GM18526 (cell line): ENCODE results near the gene UBE2E1.

ENCODE experiments used
- POLR2A ChIP-seq: IDR thresholded peaks from 3 replicates; pipeline ENCODE4 v1.6.1; 2011; ENCODE audit not compliant: insufficient read length; ENCODE audit errors: extremely low read depth

UBE2E1 gene

GRCh38 chr3:23845326-23846216 lies 39.8 kb downstream of the UBE2E1 start:
- TF ChIP-seq POLR2A, result no peak

DNA sequence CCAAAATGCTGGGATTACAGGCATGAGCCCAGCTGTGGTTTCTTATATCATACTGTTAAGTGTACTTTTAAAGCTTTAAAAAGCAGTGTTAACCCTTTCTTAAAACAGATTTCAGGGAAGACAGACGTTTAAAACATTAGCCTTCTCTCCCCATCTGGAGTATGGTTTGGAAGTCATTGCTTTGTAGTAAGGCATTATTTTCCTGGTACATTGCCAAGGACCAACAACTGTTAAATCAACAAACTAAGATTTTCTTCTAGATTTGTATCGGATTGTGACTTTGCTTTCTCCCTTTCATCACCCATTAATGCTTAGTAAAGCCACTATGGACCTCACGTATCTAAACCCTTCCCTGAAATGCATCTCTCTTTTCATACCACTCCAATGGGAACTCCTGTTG lies 50.5 kb downstream of the UBE2E1 start:
- TF ChIP-seq POLR2A, result no peak

DNA sequence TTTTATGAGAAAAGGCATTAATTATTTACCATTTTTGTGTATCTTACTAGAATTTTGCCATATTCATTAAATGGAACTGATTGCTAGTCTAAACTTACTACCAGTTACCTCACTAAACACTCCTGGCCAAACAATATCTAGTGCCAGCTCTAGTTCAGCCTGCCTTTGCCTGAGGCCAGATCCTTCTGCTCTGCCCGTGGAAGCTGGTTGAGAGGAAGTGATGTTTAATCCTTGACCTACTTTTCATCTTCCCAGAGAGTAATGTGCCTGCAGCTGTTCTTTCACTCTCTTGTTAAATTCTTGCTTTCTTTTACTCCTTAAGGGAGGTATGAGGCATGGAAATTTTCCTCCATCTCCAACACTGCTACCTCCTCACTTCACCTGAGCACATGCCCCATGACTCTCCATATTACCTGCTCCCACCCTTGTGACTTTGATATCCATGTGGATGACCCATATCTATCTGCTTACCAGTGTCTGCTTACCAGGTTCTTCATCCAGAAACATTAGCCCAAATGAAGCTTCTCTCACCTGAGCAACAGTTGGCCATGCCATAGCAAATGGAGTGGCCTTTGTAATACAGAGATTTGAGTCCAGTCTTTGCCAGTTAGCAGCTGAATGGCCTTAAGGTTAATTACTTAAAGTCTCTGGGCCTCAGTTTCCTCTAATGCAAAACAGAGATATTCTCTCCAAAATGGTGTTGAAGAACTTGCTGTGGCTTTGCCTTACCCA lies 53.4 kb downstream of the UBE2E1 start:
- no peak for TF ChIP-seq POLR2A

DNA sequence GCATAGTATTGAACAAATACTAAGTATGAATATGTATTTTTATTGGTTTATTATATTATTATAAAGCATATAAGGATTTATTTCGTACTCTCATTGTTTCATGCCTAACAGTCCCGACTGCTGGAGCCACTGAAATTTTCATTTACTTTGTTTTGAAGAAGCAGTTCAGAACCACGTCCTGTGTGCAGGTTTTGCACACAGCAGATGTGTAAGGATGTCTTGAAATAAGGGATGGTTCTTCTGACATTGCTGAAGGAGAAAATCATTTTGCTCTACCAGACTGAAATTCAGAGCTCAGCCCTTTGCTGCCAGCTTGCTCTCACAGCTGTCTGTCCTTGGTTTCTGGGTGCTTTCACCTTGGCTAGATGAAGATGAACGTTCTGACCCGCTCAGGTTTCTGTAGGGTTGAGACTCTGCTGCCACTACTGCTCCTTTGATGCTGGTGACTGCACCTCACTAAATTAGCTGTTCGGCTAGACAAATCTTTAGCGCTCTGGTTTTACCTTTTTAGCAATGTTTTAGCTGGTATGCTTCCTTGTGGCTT lies 54.2 kb downstream of the UBE2E1 start:
- TF ChIP-seq POLR2A, result no peak

DNA sequence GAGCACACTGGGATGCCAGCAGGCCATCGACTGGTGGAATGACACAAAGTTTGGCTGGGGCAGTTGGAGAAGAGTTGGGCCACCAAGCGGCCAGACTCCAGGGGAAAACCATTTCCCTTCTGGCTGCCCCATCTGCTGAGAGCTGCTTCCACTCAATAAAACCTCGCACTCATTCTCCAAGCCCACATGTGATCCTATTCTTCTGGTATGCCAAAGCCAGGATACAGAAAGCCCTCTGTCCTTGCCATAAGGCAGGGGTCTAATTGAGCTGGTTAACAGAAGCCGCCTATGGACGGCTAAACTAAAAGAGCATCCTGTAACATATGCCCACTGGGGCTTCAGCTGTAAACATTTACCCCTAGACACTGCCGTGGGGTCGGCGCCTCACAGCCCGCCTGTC lies 55.9 kb downstream of the UBE2E1 start:
- no peak for TF ChIP-seq POLR2A

DNA sequence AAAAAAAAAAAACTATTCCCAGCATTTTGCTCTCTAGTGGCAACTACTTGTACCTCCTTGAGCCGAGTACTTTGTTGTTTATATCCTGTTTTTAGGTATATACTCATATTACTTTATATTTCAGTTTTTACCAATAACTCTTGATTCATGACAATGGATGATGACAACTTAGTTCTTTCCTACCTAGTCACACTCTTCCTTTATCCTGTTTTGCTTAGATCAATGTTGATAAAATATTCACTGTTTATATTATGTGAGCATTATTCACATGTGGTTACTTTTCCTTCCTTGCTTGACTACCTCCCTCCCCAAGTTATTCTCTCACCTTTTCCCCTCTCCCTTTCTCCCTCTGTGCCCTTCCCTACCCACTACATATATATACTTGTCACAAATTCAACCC lies 57.3 kb downstream of the UBE2E1 start:
- TF ChIP-seq POLR2A, result no peak

GRCh38 chr3:23864931-23865330 lies 59.2 kb downstream of the UBE2E1 start:
- no peak for TF ChIP-seq POLR2A

DNA sequence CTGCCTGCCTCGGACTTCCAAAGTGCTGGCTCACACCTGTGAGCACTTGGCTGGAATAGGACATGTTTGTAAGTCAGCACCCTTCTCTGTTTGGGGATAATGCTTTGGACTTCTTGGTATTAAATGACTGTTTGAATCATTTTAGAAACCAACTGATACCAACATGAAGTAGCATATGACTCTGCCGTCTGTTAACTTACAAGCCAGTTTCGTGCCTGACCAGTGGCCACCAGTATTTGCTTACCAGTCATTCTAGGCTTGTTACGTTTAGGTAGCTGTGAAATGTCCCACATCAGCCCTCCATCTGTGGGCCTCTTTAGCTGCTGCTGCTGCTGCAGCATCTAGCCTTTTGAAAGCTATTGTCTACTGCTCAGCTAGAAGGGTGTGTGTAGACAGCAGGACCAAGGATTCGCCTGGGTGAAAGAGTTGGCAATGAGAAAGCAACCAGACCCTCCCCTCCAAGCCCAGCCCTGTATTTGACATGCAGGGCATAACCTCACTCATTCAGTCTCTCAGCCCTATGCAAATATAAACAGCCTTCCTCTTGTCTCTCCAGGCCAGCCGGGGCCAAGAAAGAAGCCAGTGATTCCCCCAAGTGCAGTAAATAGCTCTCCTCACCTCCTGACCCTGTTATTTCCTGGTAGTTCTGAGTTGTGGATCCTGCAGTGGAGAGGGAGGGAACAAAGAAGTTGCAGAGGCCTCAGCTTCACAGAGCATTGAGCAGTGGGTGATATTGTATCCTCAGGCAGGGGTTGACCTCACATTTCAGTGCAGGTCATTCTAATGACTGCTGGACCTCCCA lies 60.0 kb downstream of the UBE2E1 start:
- TF ChIP-seq POLR2A, result no peak

DNA sequence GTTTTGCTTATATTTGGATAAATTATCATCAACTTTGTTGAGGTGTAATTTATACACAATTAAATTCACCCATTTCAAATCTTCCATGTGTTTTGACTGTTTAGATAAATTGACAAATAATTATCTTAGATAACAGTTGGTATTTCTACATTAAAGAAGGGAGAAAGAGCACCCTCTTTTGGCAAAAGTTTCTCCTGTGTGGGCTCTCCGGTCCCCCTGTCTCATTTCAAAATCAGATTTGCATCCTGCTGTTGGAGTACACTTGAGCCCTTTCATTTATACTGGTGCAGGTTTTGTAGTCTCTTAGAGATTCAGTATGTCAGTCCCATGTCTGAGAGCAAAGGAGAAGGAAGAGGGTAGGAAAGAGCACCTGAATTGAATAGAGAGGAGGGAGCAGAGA lies 61.6 kb downstream of the UBE2E1 start:
- no peak for TF ChIP-seq POLR2A

DNA sequence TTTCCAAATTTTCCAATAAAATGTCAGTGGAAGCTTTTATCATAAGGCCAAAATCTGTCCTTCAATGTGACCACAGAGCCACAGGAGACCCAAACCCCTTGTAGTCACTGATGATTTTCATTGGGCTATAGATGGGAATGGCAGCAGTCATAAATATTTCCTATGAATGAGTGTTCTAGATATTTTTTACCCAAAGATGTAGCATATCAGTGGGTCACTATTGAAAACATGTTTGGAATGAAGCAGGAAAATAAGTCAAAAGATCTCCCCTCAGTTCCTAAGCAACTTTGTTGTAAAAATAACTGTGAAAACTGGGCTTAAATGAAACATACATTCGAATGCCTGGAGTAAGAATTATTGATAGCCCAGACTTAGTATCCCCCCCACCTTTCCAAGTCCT lies 62.1 kb downstream of the UBE2E1 start:
- no peak for TF ChIP-seq POLR2A

DNA sequence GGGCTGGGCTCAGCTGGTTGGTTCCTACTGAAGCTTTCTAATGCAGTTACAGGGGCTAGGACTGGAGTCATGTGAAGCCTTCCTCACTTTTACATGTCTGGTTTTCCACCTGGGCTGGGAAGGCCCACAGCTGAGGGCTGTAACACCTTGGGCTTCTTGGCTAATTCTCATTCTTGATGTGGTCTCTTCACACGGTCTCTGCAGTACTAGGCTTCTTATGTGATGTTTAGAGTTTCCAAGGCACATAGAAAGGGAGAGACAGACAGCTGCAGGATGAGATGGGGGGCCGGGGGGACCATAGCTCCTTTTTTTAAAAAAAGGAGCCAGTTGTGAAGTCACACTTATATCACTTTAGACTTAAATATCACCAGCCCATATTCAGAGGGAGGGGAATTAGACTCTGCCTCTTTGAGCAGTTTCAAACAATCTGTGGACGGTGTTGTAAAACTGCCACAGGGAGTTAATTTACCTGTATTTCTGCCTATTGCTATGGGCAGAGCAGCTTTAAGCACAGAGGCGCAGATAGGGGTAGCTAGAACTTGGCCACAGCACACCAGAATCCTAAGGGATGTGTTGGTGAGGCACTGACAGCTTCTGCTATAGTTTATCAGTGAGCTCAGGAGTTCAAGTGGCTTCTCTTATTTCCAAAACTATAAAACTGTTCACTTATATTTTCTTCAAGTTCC lies 64.4 kb downstream of the UBE2E1 start:
- no peak for TF ChIP-seq POLR2A

GRCh38 chr3:23872330-23872729 lies 66.6 kb downstream of the UBE2E1 start:
- TF ChIP-seq POLR2A, result no peak

DNA sequence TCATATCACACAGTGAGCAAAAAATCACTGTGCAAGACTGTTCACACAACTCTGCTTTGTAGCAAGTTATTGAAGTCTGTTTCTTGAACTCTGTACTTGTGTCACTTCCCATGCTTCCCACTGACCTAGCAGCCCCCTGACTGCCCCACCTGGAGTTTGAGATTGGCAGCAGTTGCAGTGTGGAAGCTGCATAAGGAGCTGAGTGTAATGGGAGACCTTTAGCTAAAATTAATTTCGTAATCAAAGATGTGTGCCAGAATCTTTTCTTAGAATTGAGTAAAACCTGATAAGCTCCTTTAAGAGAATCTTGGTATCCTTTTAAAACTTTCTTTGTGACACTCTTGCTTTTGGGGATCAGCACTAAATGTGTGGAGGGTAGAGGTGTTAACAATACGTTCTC lies 68.2 kb downstream of the UBE2E1 start:
- TF ChIP-seq POLR2A, result no peak

GRCh38 chr3:23874359-23875112 lies 68.8 kb downstream of the UBE2E1 start:
- no peak for TF ChIP-seq POLR2A

- TF ChIP-seq POLR2A, result no peak
Measured at GRCh38 chr3:23875113-23875725, 69.5 kb downstream of the UBE2E1 start.
